Measurements from ENCODE around the gene DIPK2A. TPM values are rescaled to one million over a fixed set of nuclear protein-coding genes. Genes with fewer than 3 reads are reported as not detected.

The DIPK2A gene
- total RNA-seq, 1 donor, result 38.0 TPM

DNA sequence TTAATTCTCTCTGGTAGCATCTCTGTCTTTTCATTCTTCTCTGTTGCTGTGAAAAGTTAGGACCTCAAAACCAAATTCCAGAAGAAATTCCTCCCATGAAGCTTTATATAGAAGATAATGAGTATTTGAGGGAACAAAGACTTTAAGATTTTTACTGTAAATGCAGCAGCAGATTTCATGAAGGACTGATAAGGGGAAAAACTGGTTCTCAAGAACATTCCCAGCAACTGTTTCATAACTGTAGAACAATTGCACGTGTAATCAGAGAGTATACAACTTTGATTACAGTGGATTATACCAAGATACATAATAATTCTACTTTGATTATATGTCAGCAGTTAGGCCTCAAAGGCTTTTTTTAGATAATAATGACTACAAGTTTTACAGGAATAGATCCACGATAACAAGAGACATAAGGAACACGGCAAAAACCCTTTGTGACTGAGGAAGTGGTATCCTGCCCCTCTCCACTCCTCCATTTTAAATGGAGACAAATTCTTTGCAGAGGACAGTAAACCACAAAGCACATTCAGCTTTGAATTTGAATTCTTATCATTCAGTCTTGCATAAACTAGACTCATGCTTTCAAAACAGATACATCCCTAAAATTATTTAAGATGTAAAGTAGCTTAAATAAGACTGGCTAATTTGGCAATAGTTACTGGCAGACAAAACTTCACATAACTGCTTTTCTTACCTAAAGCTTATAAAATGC lies 42.9 kb upstream of the DIPK2A start:
- Histone ChIP-seq H3K36me3 (ENCODE audit: insufficient read depth, low read length) (no peaks in the 10 kb centered on the region), H3K9me3 (ENCODE audit: low read depth, low read length) (no peaks in the 10 kb centered on the region), H3K27ac (ENCODE audit: low read depth, low read length) (no peak overlapping the region), H3K79me2 (ENCODE audit: insufficient read depth, low read length) (no peaks in the 10 kb centered on the region), H3K4me3 (ENCODE audit: insufficient read depth, low read length) (no peak overlapping the region), H3K4me1 (ENCODE audit: insufficient read depth, low read length) (no peaks in the 10 kb centered on the region), H2AFZ (ENCODE audit: low read length) (no peak overlapping the region), H3K4me2 (ENCODE audit: insufficient read depth, low read length) (no peak overlapping the region), H4K20me1 (ENCODE audit: insufficient read depth, low read length) (no peaks in the 10 kb centered on the region), H3K27me3 (ENCODE audit: insufficient read depth, low read length) (no peaks in the 10 kb centered on the region)
- TF ChIP-seq, protein P1, sequence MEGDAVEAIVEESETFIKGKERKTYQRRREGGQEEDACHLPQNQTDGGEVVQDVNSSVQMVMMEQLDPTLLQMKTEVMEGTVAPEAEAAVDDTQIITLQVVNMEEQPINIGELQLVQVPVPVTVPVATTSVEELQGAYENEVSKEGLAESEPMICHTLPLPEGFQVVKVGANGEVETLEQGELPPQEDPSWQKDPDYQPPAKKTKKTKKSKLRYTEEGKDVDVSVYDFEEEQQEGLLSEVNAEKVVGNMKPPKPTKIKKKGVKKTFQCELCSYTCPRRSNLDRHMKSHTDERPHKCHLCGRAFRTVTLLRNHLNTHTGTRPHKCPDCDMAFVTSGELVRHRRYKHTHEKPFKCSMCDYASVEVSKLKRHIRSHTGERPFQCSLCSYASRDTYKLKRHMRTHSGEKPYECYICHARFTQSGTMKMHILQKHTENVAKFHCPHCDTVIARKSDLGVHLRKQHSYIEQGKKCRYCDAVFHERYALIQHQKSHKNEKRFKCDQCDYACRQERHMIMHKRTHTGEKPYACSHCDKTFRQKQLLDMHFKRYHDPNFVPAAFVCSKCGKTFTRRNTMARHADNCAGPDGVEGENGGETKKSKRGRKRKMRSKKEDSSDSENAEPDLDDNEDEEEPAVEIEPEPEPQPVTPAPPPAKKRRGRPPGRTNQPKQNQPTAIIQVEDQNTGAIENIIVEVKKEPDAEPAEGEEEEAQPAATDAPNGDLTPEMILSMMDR (IDR thresholded peaks at IDR 0.05; ENCODE audit: extremely low read depth, low read depth, low read length), result no peak
- no peak for DNase-seq (ENCODE audit: insufficient read length, low spot score, missing footprints)

DNA sequence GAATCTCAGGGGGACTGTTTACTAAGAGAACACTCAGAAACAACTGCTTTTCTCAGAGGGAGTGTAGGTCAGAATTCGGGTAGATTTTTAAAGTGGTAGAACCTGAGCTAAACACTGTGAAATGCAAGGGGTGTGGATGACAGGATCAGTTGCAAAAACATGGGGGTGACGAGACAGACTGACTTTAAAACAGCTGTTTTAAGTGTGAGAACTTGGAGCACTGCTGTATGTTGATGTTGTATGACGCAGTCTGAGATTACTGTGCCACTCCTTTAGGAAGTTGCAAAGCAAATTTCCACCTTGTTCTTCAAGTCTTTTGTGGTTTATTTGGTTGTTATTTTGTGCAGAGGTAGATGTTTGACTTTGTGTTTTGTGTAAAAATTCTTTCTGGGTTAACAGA lies 36.8 kb upstream of the DIPK2A start:
- Histone ChIP-seq H3K27ac (ENCODE audit: low read depth, low read length) (no peak overlapping the region), H4K20me1 (ENCODE audit: insufficient read depth, low read length) (no peaks in the 10 kb centered on the region), H3K79me2 (ENCODE audit: insufficient read depth, low read length) (no peaks in the 10 kb centered on the region), H3K36me3 (ENCODE audit: insufficient read depth, low read length) (no peaks in the 10 kb centered on the region), H3K4me2 (ENCODE audit: insufficient read depth, low read length) (no peak overlapping the region), H2AFZ (ENCODE audit: low read length) (no peak overlapping the region), H3K4me1 (ENCODE audit: insufficient read depth, low read length) (no peaks in the 10 kb centered on the region), H3K4me3 (ENCODE audit: insufficient read depth, low read length) (no peak overlapping the region), H3K27me3 (ENCODE audit: insufficient read depth, low read length) (no peaks in the 10 kb centered on the region), H3K9me3 (ENCODE audit: low read depth, low read length) (no peaks in the 10 kb centered on the region)
- no peak for DNase-seq (ENCODE audit: insufficient read length, low spot score, missing footprints)
- TF ChIP-seq, protein P1 (IDR thresholded peaks at IDR 0.05; ENCODE audit: extremely low read depth, low read depth, low read length), result no peak

DNA sequence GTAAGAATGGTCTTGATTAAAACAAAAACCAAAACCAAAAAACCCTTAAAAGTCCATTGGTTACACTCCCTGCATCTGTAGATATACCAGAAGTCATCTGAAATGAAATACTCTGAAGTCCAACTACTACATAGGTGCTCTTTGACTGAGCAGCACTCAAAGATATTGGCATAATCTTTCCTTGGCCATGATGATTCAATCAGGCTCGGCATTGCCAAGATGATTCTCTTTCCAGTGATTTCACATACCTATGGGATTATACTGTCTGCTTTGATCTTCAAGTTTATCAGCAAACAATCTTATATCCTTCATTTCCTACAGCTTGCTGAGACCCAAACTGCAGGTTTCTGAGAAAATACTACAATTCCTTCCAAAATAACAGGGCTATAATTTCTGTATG lies 35.9 kb upstream of the DIPK2A start:
- Histone ChIP-seq H3K79me2 (ENCODE audit: insufficient read depth, low read length) (no peaks in the 10 kb centered on the region), H3K4me1 (ENCODE audit: insufficient read depth, low read length) (no peaks in the 10 kb centered on the region), H2AFZ (ENCODE audit: low read length) (no peak overlapping the region), H3K27me3 (ENCODE audit: insufficient read depth, low read length) (no peaks in the 10 kb centered on the region), H3K4me2 (ENCODE audit: insufficient read depth, low read length) (no peak overlapping the region), H3K36me3 (ENCODE audit: insufficient read depth, low read length) (no peaks in the 10 kb centered on the region), H3K4me3 (ENCODE audit: insufficient read depth, low read length) (no peak overlapping the region), H3K9me3 (ENCODE audit: low read depth, low read length) (no peaks in the 10 kb centered on the region), H4K20me1 (ENCODE audit: insufficient read depth, low read length) (no peaks in the 10 kb centered on the region), H3K27ac (ENCODE audit: low read depth, low read length) (no peak overlapping the region)
- no peak for DNase-seq (ENCODE audit: insufficient read length, low spot score, missing footprints)
- TF ChIP-seq, protein P1 (IDR thresholded peaks at IDR 0.05; ENCODE audit: extremely low read depth, low read depth, low read length), result no peak

DNA sequence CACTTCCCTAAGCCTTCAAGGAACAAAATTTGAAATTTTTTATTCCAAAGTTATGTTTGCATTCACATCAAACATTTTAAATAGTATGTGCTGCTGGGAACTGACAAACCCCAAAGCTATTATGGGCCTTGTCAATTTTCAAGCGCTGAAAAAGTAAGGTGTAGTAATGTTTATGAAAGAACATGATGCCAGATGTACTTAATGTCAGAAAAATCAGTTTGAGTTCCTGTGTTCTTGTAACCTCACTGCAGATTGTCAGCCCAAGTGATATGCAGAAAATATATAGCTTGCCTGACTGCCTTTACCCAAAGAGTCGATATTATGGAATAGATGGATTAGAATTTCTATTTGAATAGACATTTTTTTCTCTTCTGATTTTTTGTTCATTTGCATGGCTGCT lies 20.8 kb upstream of the DIPK2A start:
- Histone ChIP-seq H3K4me3 (ENCODE audit: insufficient read depth, low read length) (no peak overlapping the region), H2AFZ (ENCODE audit: low read length) (no peak overlapping the region), H3K4me2 (ENCODE audit: insufficient read depth, low read length) (no peak overlapping the region), H3K9me3 (ENCODE audit: low read depth, low read length) (no peaks in the 10 kb centered on the region), H3K4me1 (ENCODE audit: insufficient read depth, low read length) (no peaks in the 10 kb centered on the region), H3K27ac (ENCODE audit: low read depth, low read length) (no peak overlapping the region), H3K27me3 (ENCODE audit: insufficient read depth, low read length) (no peaks in the 10 kb centered on the region), H3K79me2 (ENCODE audit: insufficient read depth, low read length) (no peaks in the 10 kb centered on the region), H3K36me3 (ENCODE audit: insufficient read depth, low read length) (no peaks in the 10 kb centered on the region), H4K20me1 (ENCODE audit: insufficient read depth, low read length) (no peaks in the 10 kb centered on the region)
- no peak for DNase-seq (ENCODE audit: insufficient read length, low spot score, missing footprints)
- TF ChIP-seq, protein P1 (IDR thresholded peaks at IDR 0.05; ENCODE audit: extremely low read depth, low read depth, low read length), result no peak

Data from osteoblast (primary cell).